Central memory CD4-positive, alpha-beta T cell (primary cell): Measurements from ENCODE around the gene DUS2.

Experiments used
- DNase-seq: peaks from one replicate; pipeline ENCODE4 v3.0.0; 2022

Gene DUS2

DNA sequence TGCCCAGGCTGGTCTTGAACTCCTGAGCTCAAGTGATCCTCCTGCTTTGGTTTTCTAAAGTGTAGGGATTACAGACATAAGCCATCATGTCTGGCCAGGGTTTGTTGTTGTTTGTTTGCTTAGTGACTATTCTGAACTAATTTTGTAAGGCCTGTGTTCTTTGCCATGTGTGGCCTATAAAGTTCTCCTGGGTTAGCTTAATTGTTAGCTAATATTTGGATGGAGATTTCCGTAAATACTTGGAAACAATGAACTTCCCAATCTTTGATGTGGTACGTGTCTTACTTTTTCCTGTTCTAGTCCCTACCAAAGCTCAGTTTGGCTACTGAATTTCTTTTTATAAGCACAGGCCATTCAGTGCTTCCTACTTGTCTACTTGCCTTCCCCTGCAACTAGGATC is 24.9 kb downstream of the DUS2 start:
- no peak for DNase-seq

- no peak for DNase-seq
These were observed 26.4 kb downstream of the DUS2 start for GRCh38 chr16:68049449-68049848.

- no peak for DNase-seq
These were observed 32.3 kb downstream of the DUS2 start for GRCh38 chr16:68055395-68055794.

DNA sequence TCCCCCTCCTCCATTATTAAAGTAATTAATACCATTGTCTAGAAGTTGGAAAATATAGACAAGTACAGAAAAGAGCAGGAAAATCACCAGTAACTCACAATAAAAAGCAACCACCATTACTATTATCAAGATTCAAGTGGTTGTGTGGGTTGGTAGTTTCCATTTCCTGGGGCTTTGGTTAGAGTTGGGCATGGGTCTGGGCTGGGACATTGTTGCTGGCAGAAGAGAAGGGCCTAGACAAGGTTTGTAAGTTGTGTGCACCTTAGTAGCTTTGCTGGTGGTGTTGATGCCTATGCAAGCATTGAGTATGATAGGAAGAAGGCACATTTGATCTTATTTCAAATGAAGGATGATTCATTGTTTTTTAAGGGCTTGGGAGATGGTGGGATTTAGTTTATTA is 36.7 kb downstream of the DUS2 start:
- DNase-seq, result no peak

- no peak for DNase-seq
These were observed 38.3 kb downstream of the DUS2 start for GRCh38 chr16:68061396-68061795.

DNA sequence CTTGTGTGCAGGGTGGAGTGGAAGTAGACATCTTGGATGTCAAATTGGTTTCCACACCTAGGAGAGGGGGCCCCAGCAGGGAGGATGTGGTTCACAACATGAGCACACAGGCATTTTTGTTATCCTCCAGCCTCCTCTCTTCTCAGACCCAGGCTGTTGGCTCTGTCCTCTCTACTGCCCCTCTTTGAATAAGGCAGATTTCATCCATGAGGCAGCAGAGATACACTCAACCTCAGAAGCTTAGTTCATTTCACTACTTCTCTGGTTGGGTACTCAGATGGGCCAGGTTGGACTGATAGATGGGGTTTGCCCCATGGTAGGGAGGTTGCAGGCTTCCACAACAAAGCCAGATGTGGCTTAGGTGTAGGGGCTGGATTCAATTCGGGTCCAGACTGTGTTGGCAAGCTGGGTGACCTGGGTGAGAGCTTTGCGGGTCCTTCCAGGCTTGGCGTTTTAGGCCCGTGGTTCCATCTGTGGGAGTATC is 39.9 kb downstream of the DUS2 start:
- peak; percentile 40 for DNase-seq

GRCh38 chr16:68064791-68065365 is 41.8 kb downstream of the DUS2 start:
- peak; percentile 59 for DNase-seq

DNA sequence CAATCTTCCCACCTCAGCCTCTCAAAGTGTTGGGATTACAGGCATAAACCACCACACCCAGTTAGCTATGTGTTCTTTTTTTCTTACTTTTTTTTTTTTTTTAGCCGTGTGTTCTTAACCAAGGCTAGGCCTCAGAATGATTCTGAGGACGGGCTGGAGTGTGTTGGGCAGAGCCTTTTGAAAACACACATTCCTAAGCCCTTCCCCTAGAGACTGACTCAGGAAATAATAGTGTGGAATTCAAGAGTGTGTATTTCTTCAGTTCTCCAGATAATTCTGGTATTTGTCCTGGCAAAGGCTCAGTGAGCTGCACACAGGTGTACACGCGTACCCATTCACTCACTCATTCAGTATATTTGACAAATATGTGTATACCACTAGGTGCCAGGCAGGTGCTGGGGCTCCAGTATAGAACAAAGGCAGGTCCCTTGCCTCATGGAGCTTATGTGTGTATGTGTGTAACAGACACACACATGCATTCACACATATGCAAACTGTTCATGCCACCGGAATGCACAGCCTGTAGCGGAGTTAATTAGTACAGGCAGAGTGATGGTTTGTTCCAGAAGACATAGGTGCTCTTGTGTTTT is 42.7 kb downstream of the DUS2 start:
- DNase-seq, result no peak

GRCh38 chr16:68066763-68067162 is 43.7 kb downstream of the DUS2 start:
- no peak for DNase-seq

- DNase-seq, result no peak
These were observed 45.8 kb downstream of the DUS2 start for GRCh38 chr16:68068926-68069325.

- DNase-seq, result peak; percentile 65
These were observed 46.6 kb downstream of the DUS2 start for GRCh38 chr16:68069511-68070248.

DNA sequence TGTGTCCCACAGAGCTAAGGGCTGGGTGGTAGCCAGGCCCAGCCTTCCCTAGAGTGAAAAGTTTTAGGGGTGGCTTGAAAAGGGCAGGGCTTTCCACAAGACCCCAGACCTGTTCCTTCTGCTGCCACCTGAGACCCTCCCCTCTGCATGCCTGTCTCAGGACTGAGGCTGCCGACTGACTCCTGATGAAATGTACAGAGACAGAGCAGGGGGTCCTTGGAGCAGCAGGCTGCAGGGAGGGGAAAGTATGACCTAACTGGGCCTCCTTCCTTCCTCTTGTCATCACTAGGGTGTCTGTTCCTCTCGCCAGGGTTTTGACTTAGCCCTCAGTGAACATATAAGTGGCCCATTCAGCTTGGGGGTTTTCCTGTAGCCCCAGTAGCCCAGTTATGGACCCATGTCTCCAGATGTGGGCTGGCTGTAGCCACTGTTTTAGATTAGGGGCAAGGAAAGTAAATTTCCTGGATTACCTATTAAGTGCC is 47.2 kb downstream of the DUS2 start:
- no peak for DNase-seq

DNA sequence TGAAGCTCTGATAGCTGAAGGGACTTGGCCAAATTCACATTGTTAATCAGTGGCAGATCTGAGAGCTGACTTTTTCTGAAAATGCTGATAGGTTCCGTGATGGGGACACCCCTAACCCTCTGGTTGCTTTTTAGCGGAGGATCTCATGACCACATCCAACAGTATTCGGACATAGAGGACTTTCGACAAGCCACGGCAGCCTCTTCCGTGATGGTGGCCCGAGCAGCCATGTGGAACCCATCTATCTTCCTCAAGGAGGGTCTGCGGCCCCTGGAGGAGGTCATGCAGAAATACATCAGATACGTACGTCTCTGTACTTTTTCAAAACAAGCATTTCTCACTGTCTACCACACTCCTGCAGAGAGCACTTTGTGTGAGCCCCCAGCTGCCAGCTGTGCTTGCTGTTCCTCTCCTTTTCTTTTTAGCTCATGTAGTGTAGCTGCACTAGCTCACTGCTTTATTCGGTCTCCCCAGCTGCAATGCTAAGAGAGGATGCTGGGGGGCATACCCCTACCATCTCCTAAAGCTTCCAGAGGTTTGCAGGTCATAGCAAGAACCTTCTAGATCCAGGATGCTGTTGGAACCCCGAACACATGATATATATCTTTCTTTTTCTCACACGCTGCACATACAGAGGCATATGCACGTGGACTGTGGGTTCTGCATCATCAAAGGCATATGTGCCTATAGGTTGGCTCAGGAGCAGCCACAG is 47.9 kb downstream of the DUS2 start:
- DNase-seq, result no peak

DNA sequence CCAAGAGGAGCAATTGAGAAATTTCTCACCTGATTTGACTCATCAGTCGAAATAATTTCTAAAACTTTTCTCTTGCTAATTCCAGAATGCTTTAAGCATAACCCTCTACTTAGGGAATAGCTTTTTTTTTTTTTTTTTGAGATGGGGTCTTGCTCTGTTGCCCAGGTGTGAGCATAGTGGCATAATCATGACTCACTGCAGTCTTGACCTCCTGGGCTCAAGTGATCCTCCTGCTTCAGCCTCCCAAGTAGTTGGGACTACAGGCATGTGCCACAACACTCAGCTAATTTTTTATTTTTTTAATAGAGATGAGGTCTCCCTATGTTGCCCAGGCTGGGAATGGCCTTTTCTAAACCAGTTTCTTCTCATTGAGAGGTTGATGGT is 48.4 kb downstream of the DUS2 start:
- no peak for DNase-seq

- no peak for DNase-seq
These were observed 49.1 kb downstream of the DUS2 start for GRCh38 chr16:68072038-68072695.

DNA sequence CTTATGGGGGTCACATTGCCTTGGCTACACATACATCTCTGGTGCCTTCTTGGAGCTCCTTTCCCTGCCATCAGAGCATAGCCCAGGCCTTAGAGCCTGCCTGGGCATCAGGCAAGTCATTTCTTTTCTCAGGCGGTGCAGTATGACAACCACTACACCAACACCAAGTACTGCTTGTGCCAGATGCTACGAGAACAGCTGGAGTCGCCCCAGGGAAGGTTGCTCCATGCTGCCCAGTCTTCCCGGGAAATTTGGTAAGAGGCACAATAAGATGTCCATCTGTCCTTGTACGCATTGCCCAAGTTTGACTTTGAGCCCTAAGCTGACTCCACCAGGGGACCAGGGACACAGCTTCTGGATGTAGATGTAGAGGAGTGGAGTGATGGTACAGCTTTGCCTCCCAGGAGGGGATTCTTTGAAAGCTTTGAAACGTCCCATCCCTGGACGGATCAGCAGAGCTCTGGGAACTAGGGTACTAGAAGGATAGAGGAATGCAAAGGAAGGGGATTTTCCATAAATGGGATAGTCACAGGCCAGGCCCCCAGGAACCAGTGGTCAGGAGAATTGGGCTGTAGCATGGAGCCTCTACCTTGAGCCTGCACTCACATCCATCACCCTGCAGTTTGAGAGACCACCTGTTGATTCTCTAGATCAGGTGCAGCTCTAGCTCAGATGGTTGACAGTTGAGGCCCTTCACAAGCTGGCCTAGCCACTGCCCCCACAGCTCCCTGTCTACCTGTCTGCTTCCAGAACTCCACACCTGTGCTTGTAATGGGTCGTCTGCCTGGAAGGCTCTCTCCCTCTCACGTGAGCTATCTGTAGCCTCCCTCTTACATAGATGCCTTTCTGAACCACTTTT is 51.0 kb downstream of the DUS2 start:
- DNase-seq, result no peak

DNA sequence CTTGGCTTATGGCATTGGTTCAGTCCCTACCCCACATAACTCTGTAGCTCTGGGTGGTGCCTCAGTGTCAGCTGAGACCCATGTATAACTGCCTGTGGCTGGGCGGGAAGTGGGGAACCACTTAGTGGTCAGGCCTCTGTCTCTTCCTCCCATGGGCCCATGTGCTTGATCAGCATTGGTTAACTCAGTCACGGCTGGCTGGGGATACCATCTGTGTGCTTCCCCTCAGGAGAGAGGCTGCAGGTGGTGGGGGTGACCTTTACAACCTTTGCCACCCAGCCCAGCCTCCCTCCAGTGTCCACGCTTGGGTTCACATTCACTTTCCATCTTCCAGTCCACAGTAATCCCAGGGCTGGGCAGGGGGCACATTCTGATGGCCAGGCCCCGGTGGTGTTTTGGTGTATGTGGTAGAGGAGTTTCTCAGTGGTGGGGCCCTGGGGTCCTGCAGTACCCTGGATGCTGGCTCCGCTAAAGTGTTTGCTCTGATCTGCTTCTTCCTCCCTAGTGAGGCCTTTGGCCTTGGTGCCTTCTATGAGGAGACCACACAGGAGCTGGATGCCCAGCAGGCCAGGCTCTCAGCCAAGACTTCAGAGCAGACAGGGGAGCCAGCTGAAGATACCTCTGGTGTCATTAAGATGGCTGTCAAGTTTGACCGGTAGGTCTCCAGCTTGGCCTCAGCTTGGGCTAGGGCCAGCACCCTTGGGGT is 51.9 kb downstream of the DUS2 start:
- DNase-seq, result peak; percentile 72

DNA sequence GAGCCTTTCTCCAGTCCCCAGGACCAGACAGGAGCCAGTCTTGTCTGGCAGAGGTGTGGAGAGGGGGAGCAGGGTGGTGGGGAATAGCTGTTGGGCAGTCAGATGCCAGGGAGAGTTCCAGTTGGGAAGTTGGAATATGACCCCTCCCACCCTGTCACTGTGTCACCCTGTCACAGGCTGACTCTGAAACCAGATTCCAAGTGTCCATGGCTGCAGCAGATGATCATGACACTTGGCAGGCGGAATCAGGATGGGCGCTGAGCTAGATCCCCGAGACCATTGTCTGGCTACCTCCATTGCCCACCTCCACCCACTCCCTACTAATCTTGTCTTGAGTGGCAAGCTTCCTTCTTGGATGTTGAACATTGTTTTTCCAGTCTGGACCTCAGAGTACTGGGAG is 52.9 kb downstream of the DUS2 start:
- DNase-seq, result no peak

GRCh38 chr16:68076560-68076959 is 53.5 kb downstream of the DUS2 start:
- DNase-seq, result no peak

GRCh38 chr16:68077866-68078700 is 55.0 kb downstream of the DUS2 start:
- DNase-seq, result no peak
